Colon (tissue), 2 donors: Measurements from ENCODE around the gene ATP5PO.

Experiments
- FAIRE-seq: peaks from 2 replicates; lab custom pipeline; 2012; peaks lifted over from hg19 to GRCh38; lab: Jason Lieb, UNC
- donor health status: control.
- donor health status: control.

Gene ATP5PO, protein sequence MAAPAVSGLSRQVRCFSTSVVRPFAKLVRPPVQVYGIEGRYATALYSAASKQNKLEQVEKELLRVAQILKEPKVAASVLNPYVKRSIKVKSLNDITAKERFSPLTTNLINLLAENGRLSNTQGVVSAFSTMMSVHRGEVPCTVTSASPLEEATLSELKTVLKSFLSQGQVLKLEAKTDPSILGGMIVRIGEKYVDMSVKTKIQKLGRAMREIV

GRCh38 chr21:33915368-33916199, at the start of gene ATP5PO:
Gene ATP5PO (minus strand): TSS chr21:33915804. CDS start chr21:33915763, 41 bp downstream.
- FAIRE-seq = peak; percentile 28

GRCh38 chr21:33964706-33965325, 49.2 kb upstream of the ATP5PO start:
- FAIRE-seq = no peak

DNA sequence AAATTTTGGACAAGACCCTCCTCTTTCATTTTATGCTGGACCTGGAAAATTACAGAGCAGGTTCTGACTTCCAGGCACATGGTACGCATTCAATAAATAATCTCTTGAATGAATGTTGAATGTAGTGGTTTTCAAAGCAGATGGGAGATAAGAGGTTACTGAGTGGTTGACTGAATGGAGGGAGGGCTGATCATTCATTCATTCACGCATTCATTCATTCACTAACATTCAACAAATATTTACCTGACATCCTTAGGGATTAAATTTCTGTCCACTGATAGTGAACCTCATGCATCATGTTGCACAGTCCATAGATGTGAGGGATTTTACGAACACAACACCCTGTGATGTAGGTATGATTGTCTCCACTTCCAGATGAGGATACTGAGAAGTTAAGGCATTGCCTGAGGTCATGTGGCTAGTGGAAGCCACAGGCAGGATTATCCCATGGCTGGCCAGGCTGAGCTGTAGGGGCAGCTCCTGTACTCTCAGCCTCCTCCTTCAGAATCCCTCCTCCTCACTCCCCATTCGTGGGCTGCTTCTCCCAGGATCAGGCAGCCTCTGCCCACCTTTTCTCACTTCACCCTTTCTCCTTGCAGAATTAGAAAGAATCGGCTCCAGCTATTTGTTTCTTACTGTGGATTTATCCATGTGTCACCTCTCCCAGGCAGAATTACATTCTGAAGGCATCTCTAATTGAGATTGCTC, 48.4 kb upstream of the ATP5PO start:
- no peak for FAIRE-seq

DNA sequence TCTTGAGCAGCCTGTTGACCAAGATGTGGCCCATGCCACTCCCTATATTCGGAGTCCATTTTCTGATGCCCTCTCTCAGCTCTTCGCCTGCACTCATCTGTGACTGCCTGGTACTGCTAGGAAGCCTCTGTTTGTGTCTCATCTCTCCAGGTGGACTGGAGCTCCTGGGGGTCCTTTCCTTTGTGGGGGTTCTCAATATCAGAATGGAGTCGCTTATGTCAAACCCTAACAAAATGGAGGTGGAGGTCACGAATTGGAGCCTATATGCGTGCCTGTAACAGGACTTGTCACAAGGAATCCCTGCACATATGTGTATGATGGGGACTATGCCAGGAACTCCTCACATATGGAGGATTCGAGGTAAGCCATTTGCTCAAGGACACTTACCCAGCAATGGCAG, 46.7 kb upstream of the ATP5PO start:
- FAIRE-seq = no peak

GRCh38 chr21:33961061-33961460, 45.5 kb upstream of the ATP5PO start:
- no peak for FAIRE-seq

- peak; percentile 36 for FAIRE-seq
These were observed 44.1 kb upstream of the ATP5PO start for GRCh38 chr21:33959680-33960079.

- no peak for FAIRE-seq
These were observed 38.8 kb upstream of the ATP5PO start for GRCh38 chr21:33954395-33954794.

- FAIRE-seq = no peak
These were observed 35.9 kb upstream of the ATP5PO start for GRCh38 chr21:33951276-33952178.

- no peak for FAIRE-seq
These were observed 35.0 kb upstream of the ATP5PO start for GRCh38 chr21:33950431-33951079.

- no peak for FAIRE-seq
These were observed 34.2 kb upstream of the ATP5PO start for GRCh38 chr21:33949516-33950430.

DNA sequence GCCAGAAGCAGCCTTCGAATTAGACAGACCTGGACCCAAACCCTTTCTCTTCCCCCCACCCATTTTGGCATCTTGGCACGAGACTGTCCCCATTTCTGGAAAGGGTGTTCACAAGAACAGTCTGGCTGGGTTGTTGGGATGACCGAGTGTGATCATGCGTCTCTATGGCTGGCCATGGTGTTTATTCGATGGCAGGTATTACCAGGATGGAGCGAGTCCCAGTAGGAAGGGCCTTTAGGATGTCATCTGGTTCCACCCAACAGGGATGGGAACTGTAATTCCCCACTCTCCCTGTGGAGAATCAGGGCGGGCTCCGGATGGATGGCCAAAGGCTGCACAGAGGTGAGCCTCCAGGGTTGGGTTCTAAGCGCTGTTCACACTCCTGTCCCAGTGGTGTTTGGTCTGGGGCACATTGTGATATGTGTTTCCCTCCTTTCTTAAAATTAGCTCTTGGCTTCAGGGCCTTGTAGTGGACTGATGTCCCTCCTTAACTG, 33.4 kb upstream of the ATP5PO start:
- no peak for FAIRE-seq

DNA sequence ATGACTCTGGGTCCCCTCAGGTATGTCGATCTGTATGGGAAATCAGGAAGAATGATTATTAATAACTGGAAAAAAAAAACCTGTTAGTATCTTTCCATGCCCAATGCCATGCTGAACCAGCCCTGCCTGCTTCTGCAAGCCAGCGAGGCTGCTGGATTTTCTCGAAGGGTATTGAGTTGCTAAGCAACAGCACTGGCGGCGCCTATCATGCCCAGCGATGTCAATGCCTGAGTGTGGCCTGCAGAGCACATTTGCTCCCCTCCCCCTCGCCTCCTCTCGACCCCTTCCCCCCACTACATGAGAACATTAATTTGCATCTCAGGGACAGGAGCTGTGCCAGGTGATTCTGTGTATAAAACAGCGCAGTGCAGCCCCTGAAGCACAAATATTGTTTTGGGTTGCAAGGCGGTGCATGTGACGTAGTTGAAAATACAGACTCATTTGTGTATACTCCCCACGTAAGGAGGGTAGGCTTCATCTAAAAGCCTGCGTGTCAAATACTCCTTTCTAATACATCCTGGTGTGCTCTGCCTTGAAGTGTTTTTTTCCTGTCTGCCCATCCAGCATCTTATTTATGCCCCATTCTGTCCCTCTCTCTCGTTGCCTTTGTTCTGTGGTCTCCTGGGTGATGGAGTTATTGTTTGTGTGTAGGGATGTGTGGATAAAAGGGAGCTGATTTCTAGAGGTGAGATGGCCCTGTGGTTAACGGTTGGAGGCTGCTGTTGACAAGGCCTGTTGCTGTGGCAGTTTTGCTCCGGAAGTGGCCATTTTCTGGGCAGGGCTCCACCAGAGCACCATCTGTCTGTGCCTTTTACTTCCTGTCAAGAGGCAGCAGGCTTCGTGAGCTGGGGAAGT, 32.7 kb upstream of the ATP5PO start:
- no peak for FAIRE-seq

DNA sequence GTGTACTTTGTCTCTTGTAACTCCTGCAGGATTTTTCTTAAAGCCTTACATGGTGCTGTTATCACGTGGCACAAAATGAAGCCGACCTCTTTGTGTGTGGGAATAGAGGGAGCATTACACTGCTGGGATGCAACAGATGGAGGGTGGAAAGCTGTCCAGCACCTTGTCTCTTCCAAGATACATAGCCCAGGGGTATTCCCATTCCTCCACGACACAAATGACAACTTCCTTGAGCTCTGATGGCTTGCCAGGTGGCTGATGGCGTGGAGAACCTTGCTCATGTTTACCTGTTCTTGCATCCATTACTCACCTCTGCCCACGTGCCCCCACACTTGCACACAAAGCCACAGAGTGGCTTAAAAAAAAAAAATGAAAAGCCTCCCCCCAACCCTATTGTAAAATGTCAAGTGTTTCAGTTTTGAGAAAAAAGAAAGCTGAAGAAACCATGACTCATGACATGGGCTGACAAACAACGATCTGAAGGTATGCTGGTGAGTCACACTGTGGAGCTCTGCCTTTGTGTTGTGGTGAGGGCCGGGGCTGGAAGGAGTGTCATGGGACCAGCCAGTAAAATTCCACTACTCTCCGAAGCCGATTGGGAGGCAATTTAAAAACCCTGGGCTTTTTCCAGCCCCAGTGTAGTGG, 32.0 kb upstream of the ATP5PO start:
- no peak for FAIRE-seq

- FAIRE-seq = no peak
These were observed 30.2 kb upstream of the ATP5PO start for GRCh38 chr21:33945652-33946270.

- FAIRE-seq = no peak
These were observed 28.7 kb upstream of the ATP5PO start for GRCh38 chr21:33944185-33944763.

- no peak for FAIRE-seq
These were observed 27.7 kb upstream of the ATP5PO start for GRCh38 chr21:33943293-33943692.

GRCh38 chr21:33942426-33942825, 26.8 kb upstream of the ATP5PO start:
- no peak for FAIRE-seq
